Adipocyte (in vitro differentiated cells): ENCODE results near the gene ST7.
"Not testable (repeated sequence)": the region's sequence is repeated elsewhere in the genome, so short reads cannot be mapped to it uniquely, and the experiment has no call there.

ENCODE experiments used
- DNase-seq: peaks from one replicate; pipeline ENCODE4 v3.0.0-alpha.2; 2015; ENCODE audit warnings: low read depth
- H3K27me3 ChIP-seq: replicated peaks from 2 replicates; pipeline ENCODE4 v1.7.0; 2013; ENCODE audit warnings: mild to moderate bottlenecking, low read length, moderate library complexity; ENCODE audit not compliant: control insufficient read depth, insufficient read depth
- H3K36me3 ChIP-seq: 2 replicates; pipeline ENCODE4 v1.7.0; 2013; ENCODE audit warnings: low read length, mild to moderate bottlenecking, moderate library complexity; ENCODE audit not compliant: control insufficient read depth, insufficient read depth, severe bottlenecking
- H3K4me1 ChIP-seq: 2 replicates; pipeline ENCODE4 v1.7.0; 2013; ENCODE audit warnings: mild to moderate bottlenecking, low read length, moderate library complexity; ENCODE audit not compliant: control insufficient read depth, insufficient read depth
- H3K4me3 ChIP-seq: 2 replicates; pipeline ENCODE4 v1.7.0; 2013; ENCODE audit warnings: mild to moderate bottlenecking, low read length, moderate library complexity
- H3K9ac ChIP-seq: 2 replicates; pipeline ENCODE4 v1.7.0; 2013; ENCODE audit warnings: mild to moderate bottlenecking, low read length, moderate library complexity
- H3K9me3 ChIP-seq: 2 replicates; pipeline ENCODE4 v1.7.0; 2013; ENCODE audit warnings: mild to moderate bottlenecking, low read length, moderate library complexity; ENCODE audit not compliant: control insufficient read depth

Gene ST7

DNA sequence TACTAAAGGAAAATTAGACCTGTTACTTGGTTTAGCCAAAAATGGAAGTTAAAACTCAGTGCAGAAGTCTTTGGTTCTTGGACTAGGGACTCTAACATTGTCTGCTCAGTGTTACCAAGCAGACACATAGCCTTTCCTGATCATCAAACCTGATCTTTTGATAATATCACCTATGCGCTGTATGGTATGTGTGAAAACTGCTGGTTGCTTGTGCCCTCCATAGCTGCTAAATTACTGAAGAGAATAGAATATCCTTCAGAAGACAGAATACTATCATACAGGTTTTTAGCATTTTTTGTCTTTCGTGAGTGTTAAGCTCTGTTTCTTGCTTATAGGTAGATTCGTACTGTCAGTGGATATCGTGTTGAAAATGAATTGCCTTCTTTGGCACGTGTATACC, 68.7 kb downstream of the ST7 start:
- H3K4me1 ChIP-seq, result peaks cover 13% of the 10 kb centered on the region
- no peak for DNase-seq
- no peak overlapping the region for H3K4me3 ChIP-seq
- no peak overlapping the region for H3K9ac ChIP-seq
- H3K9me3 ChIP-seq, result no peaks in the 10 kb centered on the region
- no peaks in the 10 kb centered on the region for H3K36me3 ChIP-seq
- H3K27me3 ChIP-seq, result no peaks in the 10 kb centered on the region

DNA sequence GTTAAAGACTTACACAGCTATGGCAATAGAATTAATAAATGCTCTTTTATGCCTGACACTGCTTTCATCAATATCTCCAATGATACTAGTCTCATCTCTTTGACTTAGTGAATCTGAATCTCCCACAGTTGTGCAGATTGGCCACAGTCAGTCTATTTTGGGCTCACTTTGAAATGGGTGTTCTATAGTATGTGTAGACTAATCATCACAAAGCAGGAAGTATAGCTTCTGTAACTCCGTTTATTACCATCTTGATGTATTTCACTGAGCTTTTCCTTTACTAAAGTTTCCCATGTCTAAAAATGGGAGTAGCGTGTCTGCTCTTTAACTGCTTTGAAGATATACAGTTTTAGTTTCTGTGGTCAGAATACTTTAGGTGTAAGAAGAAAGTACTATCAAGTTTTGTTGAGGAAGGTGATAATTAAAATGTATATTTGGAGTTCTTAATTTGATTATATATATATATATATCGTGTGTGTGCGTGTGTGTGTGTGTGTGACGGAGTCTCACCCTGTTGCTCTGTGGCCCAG, 70.1 kb downstream of the ST7 start:
- DNase-seq, result no peak
- no peaks in the 10 kb centered on the region for H3K36me3 ChIP-seq
- H3K4me3 ChIP-seq, result no peak overlapping the region
- H3K9me3 ChIP-seq, result no peaks in the 10 kb centered on the region
- no peaks in the 10 kb centered on the region for H3K27me3 ChIP-seq
- H3K9ac ChIP-seq, result no peak overlapping the region
- H3K4me1 ChIP-seq, result peaks cover 13% of the 10 kb centered on the region

DNA sequence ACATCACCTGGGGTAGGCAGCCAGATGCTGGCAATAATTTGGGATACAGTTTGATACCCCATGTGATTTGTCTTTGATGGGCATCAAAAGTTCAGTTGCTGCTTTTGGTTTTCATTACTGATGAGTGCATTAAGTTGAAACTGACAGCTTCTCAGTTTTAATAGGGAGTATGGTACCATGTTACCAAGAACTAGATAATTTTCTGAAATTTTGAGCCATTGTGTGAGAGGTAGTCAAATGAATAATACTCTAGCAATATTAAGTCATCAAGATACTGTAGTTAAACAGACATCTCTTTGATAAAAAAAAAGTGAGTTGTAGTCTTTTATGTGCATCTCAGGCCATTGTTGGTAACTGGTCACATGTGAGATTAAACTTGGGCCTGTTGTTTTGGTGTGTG, 71.5 kb downstream of the ST7 start:
- H3K9me3 ChIP-seq, result no peaks in the 10 kb centered on the region
- no peak overlapping the region for H3K4me3 ChIP-seq
- no peaks in the 10 kb centered on the region for H3K36me3 ChIP-seq
- DNase-seq, result no peak
- H3K27me3 ChIP-seq, result no peaks in the 10 kb centered on the region
- no peak overlapping the region for H3K9ac ChIP-seq
- H3K4me1 ChIP-seq, result peaks cover 10% of the 10 kb centered on the region

DNA sequence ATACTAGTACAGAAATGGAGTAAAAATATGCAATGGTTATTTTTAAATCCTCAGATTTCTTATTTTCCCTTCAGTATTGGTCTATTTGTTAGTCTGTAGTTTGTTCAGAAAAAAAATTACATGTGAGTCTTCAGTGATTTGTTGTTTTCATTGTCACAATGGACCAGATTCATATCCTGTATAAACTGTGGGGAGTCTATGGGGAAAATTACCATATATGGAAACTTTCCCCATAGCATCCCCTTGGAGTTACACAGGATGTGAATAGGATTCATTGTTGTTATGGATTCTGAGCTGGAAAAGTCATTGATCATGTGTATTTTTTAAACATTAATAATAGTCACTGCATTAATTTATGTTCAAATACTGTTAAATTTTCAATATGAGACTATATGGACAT, 72.6 kb downstream of the ST7 start:
- Histone ChIP-seq H3K4me3 (no peak overlapping the region), H3K36me3 (no peaks in the 10 kb centered on the region), H3K27me3 (no peaks in the 10 kb centered on the region), H3K4me1 (no peaks in the 10 kb centered on the region), H3K9me3 (no peaks in the 10 kb centered on the region), H3K9ac (no peak overlapping the region)
- no peak for DNase-seq

DNA sequence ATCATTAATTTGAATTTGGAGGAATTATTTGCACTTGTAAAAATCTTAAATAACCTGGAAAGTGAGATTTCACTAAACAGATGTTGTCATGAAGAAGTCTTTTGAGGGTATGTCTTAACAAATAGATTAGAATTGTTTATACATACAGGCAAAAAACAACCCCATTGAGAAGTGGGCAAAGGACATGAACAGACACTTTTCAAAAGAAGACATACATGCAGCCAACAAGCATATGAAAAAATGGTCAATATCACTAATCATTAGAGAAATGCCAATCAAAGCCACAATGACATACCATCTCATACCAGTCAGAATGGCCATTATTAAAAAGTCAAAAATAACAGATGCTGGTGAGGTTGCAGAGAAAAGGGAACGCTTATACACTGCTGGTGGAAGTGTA, 77.0 kb downstream of the ST7 start:
- DNase-seq, H3K27me3 ChIP-seq, H3K4me3 ChIP-seq, H3K9ac ChIP-seq, H3K9me3 ChIP-seq, H3K36me3 ChIP-seq, H3K4me1 ChIP-seq: not testable (repeated sequence)

DNA sequence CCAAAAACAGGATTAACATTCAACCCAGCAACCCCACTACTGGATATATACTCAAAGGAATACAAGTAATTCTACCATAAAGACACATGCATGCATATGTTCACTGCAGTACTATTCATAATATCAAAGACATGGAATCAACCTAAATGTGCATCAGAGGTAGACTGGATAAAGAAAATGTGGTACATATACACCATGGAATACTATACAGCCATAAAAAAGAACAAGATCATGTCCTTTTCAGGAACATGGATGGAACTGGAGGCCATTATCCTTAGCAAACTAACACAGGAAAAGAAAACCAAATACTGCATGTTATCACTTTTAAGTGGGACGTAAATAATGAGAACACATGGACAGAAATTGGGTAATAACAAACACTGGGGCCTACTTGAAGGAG, 77.5 kb downstream of the ST7 start:
- not testable (repeated sequence) for DNase-seq, H3K4me3 ChIP-seq, H3K36me3 ChIP-seq, H3K4me1 ChIP-seq, H3K27me3 ChIP-seq, H3K9me3 ChIP-seq, H3K9ac ChIP-seq

DNA sequence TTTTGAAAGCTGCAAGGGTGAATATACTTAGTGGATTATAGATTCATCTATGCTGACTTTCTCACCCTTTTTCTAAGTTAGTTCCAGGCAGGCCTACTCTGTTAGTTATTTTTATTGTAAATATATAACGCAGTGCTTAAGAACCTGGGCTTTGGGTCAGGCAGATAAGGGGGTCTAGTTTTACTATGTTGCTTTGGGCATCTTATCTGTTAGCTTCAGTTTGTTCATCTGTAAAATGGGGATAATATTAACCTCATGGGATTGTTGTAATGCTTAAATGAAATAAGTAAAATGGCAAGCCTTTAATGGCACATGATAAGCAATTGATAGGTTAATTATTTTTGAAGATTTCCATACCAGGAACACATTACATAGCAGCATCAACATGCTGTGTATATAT, 79.5 kb downstream of the ST7 start:
- Histone ChIP-seq H3K4me1 (peaks cover 4% of the 10 kb centered on the region), H3K27me3 (no peaks in the 10 kb centered on the region), H3K9me3 (no peaks in the 10 kb centered on the region), H3K36me3 (no peaks in the 10 kb centered on the region), H3K4me3 (no peak overlapping the region), H3K9ac (no peak overlapping the region)
- no peak for DNase-seq

DNA sequence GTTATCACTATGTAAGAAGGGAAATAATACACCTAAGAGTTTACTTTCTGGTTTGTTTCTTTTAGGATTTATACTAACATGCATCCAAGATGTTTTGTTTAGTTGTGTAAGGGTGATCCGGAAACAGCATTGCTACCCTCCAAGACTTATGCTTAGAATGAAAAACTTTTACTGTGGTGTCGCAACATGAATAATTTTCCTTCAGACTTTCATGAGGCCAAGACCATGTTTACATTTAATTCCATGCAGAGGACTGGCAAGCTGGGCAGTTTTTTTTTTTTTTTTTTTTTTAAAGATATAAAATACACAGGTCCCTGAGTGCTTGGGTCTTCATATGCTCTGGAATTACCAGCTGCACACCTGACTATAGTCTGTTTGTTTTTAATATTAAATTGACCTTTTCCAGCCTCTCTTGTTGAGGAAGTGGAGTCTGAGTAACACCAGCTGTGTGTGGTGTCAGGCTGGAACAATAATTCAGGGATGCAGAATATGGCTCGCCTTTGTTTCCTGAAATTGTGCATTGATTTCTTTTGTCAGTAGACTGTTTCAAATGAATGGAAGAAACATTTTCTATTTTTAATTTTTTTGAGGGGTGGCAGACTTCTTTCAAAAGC, 81.7 kb downstream of the ST7 start:
- Histone ChIP-seq H3K4me3 (no peak overlapping the region), H3K4me1 (peaks cover 4% of the 10 kb centered on the region), H3K36me3 (no peaks in the 10 kb centered on the region), H3K9me3 (no peaks in the 10 kb centered on the region), H3K9ac (no peak overlapping the region), H3K27me3 (no peaks in the 10 kb centered on the region)
- peak; percentile 79 for DNase-seq

DNA sequence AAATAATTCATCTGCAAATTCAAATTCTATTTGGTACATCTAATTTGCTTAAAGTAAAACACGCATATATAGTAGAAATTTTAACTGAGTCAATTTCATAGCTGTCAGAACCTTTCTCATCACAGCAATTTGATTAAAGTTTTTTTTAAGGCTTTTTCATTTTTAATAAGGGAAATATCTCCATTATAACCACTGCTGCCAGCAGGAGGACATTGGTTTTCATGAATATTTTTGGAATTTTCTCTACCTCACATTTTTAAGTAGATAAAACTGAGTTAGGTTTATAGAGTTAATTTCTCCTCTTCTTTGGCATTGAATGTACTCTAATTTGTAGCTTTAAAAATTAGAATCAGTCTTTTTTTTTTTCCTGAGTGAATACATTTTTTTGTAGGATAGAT, 82.2 kb downstream of the ST7 start:
- H3K27me3 ChIP-seq, result no peaks in the 10 kb centered on the region
- no peaks in the 10 kb centered on the region for H3K9me3 ChIP-seq
- no peak for DNase-seq
- H3K4me3 ChIP-seq, result no peak overlapping the region
- peaks cover 4% of the 10 kb centered on the region for H3K4me1 ChIP-seq
- no peak overlapping the region for H3K9ac ChIP-seq
- no peaks in the 10 kb centered on the region for H3K36me3 ChIP-seq

DNA sequence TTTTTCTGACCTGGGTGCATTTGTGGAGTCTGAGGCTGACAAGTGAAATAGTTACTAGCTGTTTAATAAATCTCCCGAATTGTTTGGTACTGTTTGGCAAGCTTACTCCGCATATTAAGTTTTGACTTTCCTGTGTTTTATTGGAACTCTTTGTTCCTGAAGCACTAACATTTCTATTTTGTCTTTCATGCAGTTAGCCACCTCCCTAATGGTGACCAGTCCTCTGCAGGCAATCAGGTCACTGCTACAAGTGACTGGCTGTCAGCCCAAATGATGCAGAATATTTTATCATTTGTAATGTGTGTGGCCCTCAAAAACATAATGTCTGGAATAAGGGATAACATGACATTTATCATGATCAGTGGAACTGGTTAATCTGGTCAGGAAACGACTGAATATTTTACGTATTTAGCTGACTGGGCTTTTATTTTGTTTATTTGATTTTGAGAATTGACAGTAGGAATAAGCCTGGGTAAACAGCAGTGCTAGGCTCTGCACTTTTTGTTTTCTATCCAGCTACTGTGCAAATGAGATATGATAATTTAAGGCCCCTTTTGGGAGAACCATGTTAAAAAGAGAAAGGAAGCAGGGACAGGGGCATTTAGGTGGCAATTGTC, 82.9 kb downstream of the ST7 start:
- Histone ChIP-seq H3K4me1 (peaks cover 10% of the 10 kb centered on the region), H3K36me3 (no peaks in the 10 kb centered on the region), H3K27me3 (no peaks in the 10 kb centered on the region), H3K9ac (no peak overlapping the region), H3K4me3 (no peak overlapping the region), H3K9me3 (no peaks in the 10 kb centered on the region)
- no peak for DNase-seq

DNA sequence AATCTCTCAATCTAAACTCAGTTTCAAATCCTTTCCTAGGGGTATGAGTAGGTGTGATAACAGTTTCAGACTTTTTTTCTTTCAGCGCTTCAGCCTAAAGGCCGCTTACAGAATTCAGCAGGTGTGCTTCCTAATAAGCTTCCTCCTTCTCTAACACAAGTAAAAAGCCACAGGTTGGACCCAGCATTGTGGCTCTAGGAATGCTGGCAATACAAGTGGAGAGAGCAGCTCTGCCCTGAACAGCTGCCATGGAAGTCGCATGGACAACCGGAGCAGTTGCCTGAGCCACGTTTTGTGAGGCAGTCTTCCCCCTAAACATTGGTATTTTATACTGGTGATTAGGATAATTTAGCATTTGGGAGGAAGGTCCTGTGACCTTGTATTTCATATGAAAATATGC, 83.5 kb downstream of the ST7 start:
- H3K4me1 ChIP-seq, result peaks cover 17% of the 10 kb centered on the region
- no peak overlapping the region for H3K4me3 ChIP-seq
- no peak overlapping the region for H3K9ac ChIP-seq
- no peaks in the 10 kb centered on the region for H3K9me3 ChIP-seq
- no peaks in the 10 kb centered on the region for H3K36me3 ChIP-seq
- no peaks in the 10 kb centered on the region for H3K27me3 ChIP-seq
- DNase-seq, result no peak

DNA sequence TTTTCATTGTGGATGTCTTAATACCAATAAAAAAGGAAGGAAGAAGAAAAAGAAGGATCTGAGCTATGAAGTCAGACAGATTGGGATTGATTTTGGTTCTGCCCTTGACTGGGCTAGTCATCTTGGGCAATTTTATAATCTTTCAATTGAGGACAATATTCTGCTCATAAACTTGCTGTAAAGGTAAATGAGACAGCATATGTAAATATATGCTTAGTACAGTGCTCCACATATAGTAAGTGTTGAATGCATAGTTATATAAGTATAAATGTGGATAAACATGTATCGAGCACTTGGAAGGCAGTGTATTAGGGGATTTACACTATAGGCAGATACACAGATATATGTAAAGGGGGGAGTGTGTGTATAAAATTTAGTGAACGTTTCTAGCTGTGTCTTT, 85.1 kb downstream of the ST7 start:
- no peaks in the 10 kb centered on the region for H3K9me3 ChIP-seq
- H3K36me3 ChIP-seq, result no peaks in the 10 kb centered on the region
- no peak overlapping the region for H3K4me3 ChIP-seq
- DNase-seq, result no peak
- H3K4me1 ChIP-seq, result peaks cover 27% of the 10 kb centered on the region
- H3K9ac ChIP-seq, result no peak overlapping the region
- no peaks in the 10 kb centered on the region for H3K27me3 ChIP-seq
